Measurements from ENCODE around the gene FTO. TPM values are rescaled to one million over a fixed set of nuclear protein-coding genes. Genes with fewer than 3 reads are reported as not detected.

The FTO gene
- total and polyA plus RNA-seq, 2 of the 8 experiments (the other 6 are each of a cell fraction or from before 2014, with no cell fraction given): 34.5 to 59.8 TPM

- TF ChIP-seq CTCF (IDR thresholded peaks at IDR 0.05; ENCODE audit: control extremely low read depth in 1 of 3, insufficient read depth in 1 of 3, low read depth in 1 of 3, low read length in 3 of 3): no peak
- no peak for TF ChIP-seq RNF2 (IDR thresholded peaks at IDR 0.05; ENCODE audit: borderline replicate concordance, low read depth, low read length, missing control alignments, poor library complexity, severe bottlenecking)
- no peak for TF ChIP-seq BRCA1 (IDR thresholded peaks at IDR 0.05; ENCODE audit: low read depth, low read length)
- TF ChIP-seq USF2 (IDR thresholded peaks at IDR 0.05; ENCODE audit: low read length): no peak
- no peak for TF ChIP-seq FOSL1 (IDR thresholded peaks at IDR 0.05; ENCODE audit: insufficient read depth, low read depth, low read length)
- TF ChIP-seq NRF1 (IDR thresholded peaks at IDR 0.05; ENCODE audit: low read depth, low read length): no peak
- no peak for TF ChIP-seq YY1 (IDR thresholded peaks at IDR 0.05; ENCODE audit: low read depth, low read length)
- no peak for TF ChIP-seq POU5F1 (IDR thresholded peaks at IDR 0.05; ENCODE audit: low read depth, low read length)
These were observed 41.9 kb upstream of the FTO start (continued) for GRCh38 chr16:53662072-53662471.

Measured in H1 (cell line).